GM12801 (cell line): ENCODE data around the gene TRMT61A.

Experiments used
- CTCF ChIP-seq: IDR thresholded peaks from one replicate; pipeline ENCODE4 v1.5.1; 2011; ENCODE audit warnings: control low read depth; ENCODE audit not compliant: insufficient read length; ENCODE audit errors: extremely low read depth

Gene TRMT61A

GRCh38 chr14:103536693-103537092 lies 7.7 kb downstream of the TRMT61A start:
- no peak for TF ChIP-seq CTCF

- no peak for TF ChIP-seq CTCF
Observed at GRCh38 chr14:103537175-103537990, 8.4 kb downstream of the TRMT61A start.

GRCh38 chr14:103538291-103539055 lies 9.5 kb downstream of the TRMT61A start:
- no peak for TF ChIP-seq CTCF

GRCh38 chr14:103539056-103539825 lies 10.2 kb downstream of the TRMT61A start:
- TF ChIP-seq CTCF, result no peak

GRCh38 chr14:103540821-103541708 lies 12.1 kb downstream of the TRMT61A start:
- TF ChIP-seq CTCF, result no peak

GRCh38 chr14:103541709-103542604 lies 13.0 kb downstream of the TRMT61A start:
- no peak for TF ChIP-seq CTCF
